GM21619 (cell line): ENCODE data around the gene XCR1.
"Not testable (repeated sequence)": the region's sequence is repeated elsewhere in the genome, so short reads cannot be mapped to it uniquely, and the experiment has no call there.

ENCODE experiments used
- ATAC-seq: cut with Tn5 transposase; IDR thresholded peaks from one replicate; pipeline ENCODE4 v1.9.1; 2021; ENCODE audit not compliant: unreplicated experiment

The XCR1 gene

GRCh38 chr3:46027021-46027705, at the start of gene XCR1:
XCR1 (minus strand) TSS chr3:46027483; CDS start chr3:46021947, 5,536 bp downstream.
- ATAC-seq, result no peak

GRCh38 chr3:46076606-46077005, 49.3 kb upstream of the XCR1 start:
- no peak for ATAC-seq

DNA sequence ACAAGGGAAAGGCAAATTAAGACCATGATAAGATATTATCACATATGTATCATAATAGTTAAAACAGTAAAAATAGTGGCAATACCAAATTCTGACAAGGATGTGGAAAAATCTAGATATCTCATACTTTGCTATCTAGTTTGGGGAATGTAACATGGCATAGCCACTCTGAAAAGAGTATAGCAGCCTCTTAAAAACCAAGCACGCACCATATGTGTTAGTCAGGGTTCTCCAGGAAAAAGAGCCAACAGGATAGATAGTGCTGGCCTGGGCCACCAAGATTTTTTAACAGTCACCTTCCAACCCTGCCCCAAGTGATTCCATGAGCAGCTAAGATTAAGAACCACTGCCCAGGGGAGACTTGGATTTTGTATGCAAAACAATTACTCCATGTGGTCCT, 48.5 kb upstream of the XCR1 start:
- ATAC-seq, result no peak

GRCh38 chr3:46071222-46071858, 44.1 kb upstream of the XCR1 start:
- ATAC-seq, result no peak

GRCh38 chr3:46070595-46071093, 43.4 kb upstream of the XCR1 start:
- no peak for ATAC-seq

DNA sequence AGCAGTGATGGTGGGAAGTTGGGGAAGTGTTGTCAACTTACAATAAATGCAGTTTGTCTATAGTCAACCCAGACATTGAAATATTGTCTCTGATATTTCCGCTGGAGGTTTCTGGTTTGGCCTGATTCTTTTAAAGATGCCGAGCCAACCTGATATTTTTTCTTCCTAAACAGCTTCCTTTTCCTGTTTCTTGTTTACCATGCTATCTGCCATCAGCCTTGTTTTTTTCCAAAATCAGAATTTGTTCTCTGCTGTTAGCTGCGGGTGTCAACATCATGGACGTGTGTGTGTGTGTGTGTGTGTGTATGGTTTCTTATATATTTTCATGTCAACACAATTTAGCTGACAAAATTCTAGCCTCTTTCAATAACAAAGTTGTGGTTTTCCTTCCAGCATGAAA, 41.2 kb upstream of the XCR1 start:
- ATAC-seq, result no peak

- ATAC-seq, result no peak
Measured at GRCh38 chr3:46067401-46067800, 40.1 kb upstream of the XCR1 start.

DNA sequence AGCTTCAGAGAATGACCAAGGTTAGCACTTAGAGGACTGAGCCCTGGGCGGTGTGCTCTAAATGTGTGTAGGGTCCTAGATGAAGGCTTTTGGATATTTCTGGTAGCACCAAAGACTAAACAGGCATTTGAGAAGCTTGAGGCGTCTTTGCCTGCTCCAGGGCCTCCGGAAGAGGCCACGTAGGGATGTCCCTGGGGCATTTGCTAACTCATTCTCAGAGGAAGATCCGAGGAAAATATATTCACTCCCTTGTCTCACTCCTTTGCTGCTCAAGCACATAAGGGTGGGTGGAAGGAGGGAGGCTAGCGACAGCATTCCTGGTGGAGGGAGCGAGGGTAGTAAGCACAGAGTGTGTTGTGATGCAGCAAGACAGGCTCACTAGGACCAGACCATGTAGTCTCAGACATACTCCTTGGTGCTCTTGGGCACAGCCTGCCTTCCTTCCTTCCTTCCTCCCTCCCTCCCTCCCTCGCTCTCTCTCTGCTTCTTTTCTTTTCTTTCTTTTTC, 38.5 kb upstream of the XCR1 start:
- no peak for ATAC-seq

DNA sequence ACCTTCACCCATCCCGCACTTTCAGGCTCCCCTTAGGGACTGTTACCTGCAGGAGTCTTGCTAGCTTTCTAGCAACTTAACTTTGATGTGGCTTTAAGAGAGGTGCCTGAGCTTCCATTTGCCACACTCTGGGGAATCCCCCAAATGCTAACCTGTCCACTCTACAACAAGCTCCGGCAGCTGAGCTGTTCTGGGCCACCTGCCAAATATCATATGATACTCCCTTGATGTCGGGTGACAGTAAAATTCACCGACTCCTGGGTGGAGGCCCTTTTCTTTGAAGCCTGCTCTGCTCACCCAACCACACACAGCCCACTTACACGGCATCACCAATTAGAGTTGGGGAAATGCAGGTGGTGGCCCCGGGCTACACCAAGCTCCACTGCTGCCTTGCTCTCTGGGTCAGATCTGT, 38.0 kb upstream of the XCR1 start:
- no peak for ATAC-seq

GRCh38 chr3:46062679-46063078, 35.4 kb upstream of the XCR1 start:
- ATAC-seq, result no peak

- no peak for ATAC-seq
Measured at GRCh38 chr3:46061887-46062286, 34.6 kb upstream of the XCR1 start.

- no peak for ATAC-seq
Measured at GRCh38 chr3:46061108-46061720, 33.9 kb upstream of the XCR1 start.

- no peak for ATAC-seq
Measured at GRCh38 chr3:46060551-46060950, 33.3 kb upstream of the XCR1 start.

DNA sequence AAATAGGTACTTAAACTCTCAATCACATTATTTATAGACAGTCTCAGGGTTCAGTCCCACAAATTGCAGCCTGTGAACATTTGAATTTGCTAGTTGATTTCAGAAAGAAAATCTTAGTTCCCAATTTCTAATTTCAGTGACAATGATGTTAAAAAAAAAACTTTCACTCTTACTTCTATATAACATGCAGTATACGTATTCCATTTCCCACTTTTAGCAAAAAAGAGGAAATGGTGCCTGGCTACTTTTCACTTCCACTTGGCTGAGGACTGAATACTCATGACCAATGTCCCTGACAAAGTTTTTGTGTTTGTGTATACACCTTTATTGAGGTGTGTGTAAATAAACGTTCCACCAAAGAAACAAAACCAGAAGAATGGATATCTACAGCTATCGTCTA, 32.1 kb upstream of the XCR1 start:
- ATAC-seq, result no peak

- no peak for ATAC-seq
Measured at GRCh38 chr3:46058981-46059380, 31.7 kb upstream of the XCR1 start.

DNA sequence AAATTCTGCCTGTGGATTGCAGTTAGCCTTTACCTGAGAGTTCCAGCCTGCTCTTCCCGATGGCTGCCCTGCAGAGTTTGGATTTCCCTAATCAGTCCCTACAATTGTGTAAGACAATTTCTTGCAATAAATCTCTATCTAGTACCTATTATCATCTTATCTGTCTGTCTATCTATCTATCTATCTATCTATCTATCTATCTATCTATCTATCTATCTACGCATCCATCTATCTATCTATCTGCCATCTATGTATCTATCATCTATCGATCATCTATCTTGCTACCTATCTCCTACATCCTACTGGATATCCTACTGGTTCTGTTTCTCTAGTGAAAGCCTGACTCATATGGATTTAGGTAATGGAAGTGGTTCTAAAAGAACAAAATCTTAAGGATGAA, 30.4 kb upstream of the XCR1 start:
- no peak for ATAC-seq

DNA sequence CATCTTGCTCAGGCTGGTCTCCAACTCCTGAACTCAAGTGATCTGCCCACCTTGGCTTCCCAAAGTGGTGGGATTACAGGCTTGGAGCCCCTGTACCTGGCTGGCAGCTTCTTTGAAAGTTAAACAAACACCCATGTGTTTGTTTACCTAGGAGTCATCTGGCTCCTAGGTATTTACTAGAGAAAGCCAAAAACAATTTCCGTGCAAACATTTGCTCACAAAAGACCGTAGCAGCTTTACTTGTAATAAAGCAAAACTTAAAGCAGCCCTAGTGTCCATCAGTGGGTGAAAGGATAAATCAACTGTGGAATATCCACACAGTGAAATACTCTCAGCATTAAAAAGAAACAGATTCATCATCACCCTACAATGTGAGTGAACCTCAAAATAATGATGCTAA, 29.4 kb upstream of the XCR1 start:
- ATAC-seq, result no peak

DNA sequence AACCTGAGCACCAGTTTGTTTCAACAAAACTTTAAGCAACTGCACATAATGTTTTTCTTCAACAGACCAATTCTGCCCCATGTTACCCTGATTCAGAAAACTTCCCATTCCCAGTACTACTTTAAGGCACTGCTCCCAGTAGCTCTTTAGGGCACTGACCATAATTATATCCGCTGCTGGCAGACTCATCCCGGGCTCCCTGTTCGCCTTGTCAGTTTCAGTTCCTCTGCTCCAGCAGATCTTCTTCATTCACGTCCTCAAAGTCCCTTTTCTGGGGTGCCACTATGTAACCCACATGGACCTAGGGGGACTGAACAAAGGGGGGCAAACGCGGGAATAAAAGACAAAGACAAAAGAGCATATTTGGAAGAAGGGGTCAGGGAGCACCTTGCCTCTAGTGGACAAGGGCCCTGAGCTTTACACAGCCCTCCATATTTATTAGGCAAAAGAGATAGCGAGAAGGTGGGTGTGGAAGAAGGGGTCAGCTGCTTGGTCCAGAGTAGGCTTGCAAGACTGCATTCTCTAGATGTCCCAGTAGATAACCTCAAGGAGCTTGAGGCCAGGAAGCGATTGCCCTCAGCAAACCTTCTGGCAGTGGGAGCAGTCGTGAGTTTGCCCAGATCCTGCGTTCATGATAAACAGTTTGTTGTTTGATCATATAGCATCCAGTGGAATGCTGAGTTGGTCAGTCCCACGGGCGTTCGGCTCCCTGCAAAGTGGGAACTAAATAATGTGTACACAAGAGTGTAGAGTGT, 26.7 kb upstream of the XCR1 start:
- not testable (repeated sequence) for ATAC-seq

- ATAC-seq, result not testable (repeated sequence)
Measured at GRCh38 chr3:46053265-46053664, 26.0 kb upstream of the XCR1 start.

- no peak for ATAC-seq
Measured at GRCh38 chr3:46052531-46052930, 25.2 kb upstream of the XCR1 start.

DNA sequence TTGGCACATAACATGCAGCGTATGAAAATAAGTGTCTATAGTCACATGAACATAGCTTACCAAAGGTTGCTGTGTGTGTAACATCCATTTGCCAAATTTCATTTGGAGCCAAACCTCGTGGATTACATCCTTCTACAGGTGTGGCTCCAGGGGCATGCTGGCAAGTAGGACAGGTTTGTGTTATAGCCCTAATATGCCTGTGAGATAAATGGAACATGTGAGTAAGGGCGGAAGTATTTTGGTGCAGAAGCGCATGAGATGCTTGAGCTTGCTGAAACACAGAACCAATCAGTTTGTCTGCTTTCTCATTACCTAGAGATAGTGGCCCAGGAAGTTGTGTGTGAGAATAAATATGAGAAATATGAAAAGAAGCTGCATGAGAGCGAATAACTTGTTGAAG, 21.8 kb upstream of the XCR1 start:
- no peak for ATAC-seq
